ENCODE data around the gene OSBPL9. TPM values are rescaled to one million over a fixed set of nuclear protein-coding genes. Genes with fewer than 3 reads are reported as not detected.

The OSBPL9 gene
- total RNA-seq, 1 donor from 2014 or later = 149 TPM

DNA sequence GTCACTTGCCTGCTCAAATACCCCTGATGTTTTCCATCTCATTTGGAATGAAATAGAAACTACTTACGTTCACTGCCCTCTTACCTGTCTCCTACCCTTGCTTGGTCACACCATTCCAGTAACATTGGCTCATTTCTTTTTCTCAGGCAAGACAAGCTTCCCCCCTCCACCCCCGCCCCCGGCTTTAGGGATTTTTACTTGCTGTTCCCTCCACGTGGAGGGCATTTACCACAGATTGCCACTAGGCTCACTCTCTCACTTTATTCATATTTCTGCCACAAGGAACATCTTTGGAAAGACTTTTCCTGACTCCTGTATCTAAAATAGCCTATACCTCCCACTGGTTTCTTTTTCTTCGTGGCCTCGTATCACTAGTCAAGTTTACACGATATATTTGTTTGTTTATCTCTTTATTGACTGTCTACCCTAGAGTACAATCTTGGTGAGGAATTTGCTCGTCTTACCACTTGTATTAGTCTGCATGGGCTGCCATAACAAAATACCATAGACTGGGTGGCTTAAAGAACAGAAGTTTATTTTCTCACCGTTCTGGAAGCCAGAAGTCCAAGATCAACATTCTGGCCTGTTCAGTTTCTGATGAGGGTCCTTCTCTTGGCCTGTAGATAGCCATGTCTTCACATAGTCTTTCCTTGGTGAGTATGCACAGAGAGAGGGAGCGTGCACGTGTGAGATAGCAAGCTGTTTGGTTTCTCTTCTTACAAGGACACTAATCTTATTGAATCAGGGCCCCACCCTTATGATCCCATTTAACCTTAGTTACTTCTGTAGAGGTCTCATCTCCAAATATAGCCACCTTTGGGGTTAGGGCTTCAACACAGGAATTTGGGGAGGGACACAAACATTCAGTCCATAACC, 135.4 kb downstream of the OSBPL9 start:
- no peaks in the 10 kb centered on the region for H3K4me1 Mint-ChIP-seq
- DNase-seq (ENCODE audit: low spot score) = no peak
- no peak overlapping the region for H3K4me3 Mint-ChIP-seq

DNA sequence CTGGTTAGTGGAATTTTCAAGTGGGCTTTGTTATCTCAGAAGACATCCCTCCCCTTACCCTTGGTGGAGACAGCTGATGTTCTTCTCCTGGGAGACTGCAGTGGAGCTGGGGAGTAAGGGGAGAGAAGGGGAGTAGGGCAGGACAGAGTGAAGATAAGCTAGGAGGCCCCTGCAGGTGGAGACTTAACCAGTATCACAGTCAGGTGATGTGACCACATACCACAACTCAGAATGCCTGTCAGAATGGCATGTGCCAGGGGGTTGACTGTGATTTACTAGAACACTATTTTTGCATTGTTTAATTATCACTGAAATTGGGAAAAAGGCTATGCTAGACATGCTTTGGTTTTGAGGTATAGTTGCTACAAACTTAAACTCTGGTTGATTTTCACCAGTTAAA, 137.1 kb downstream of the OSBPL9 start:
- Histone ChIP-seq H3K27ac (no peak overlapping the region), H3K9me3 (ENCODE audit: low read depth) (no peaks in the 10 kb centered on the region)
- peaks cover 25% of the 10 kb centered on the region for H3K36me3 Mint-ChIP-seq

More for the DNA sequence above, 135.4 kb downstream of the OSBPL9 start:
- no peaks in the 10 kb centered on the region for H3K4me1 ChIP-seq
- no peak overlapping the region for H3K4me2 ChIP-seq
- no peak overlapping the region for H3K9ac ChIP-seq
- H3K27ac Mint-ChIP-seq = no peak overlapping the region
- no peaks in the 10 kb centered on the region for H3K27me3 Mint-ChIP-seq (ENCODE audit: insufficient read depth, low read depth)
- no peaks in the 10 kb centered on the region for H3K27me3 ChIP-seq
- no peaks in the 10 kb centered on the region for H3K9me3 Mint-ChIP-seq
- no peaks in the 10 kb centered on the region for H3K36me3 ChIP-seq
- H3K4me3 ChIP-seq = no peak overlapping the region
- no peaks in the 10 kb centered on the region for H3K79me2 ChIP-seq (ENCODE audit: low read depth)
- no peaks in the 10 kb centered on the region for H3F3A ChIP-seq (ENCODE audit: low read depth)
- H3K36me3 Mint-ChIP-seq = peaks cover 25% of the 10 kb centered on the region
- no peak overlapping the region for H3K27ac ChIP-seq
- H4K20me1 ChIP-seq (ENCODE audit: low read depth) = no peaks in the 10 kb centered on the region
- H3K9me3 ChIP-seq (ENCODE audit: low read depth) = no peaks in the 10 kb centered on the region
- H2AFZ ChIP-seq (replicated peaks) = no peak overlapping the region
- TF ChIP-seq, protein P1, sequence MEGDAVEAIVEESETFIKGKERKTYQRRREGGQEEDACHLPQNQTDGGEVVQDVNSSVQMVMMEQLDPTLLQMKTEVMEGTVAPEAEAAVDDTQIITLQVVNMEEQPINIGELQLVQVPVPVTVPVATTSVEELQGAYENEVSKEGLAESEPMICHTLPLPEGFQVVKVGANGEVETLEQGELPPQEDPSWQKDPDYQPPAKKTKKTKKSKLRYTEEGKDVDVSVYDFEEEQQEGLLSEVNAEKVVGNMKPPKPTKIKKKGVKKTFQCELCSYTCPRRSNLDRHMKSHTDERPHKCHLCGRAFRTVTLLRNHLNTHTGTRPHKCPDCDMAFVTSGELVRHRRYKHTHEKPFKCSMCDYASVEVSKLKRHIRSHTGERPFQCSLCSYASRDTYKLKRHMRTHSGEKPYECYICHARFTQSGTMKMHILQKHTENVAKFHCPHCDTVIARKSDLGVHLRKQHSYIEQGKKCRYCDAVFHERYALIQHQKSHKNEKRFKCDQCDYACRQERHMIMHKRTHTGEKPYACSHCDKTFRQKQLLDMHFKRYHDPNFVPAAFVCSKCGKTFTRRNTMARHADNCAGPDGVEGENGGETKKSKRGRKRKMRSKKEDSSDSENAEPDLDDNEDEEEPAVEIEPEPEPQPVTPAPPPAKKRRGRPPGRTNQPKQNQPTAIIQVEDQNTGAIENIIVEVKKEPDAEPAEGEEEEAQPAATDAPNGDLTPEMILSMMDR (IDR thresholded peaks at IDR 0.05) = no peak
- TF ChIP-seq EZH2phosphoT487 (IDR thresholded peaks at IDR 0.05) (no peak), EZH2 (IDR thresholded peaks at IDR 0.05) (no peak)

DNA sequence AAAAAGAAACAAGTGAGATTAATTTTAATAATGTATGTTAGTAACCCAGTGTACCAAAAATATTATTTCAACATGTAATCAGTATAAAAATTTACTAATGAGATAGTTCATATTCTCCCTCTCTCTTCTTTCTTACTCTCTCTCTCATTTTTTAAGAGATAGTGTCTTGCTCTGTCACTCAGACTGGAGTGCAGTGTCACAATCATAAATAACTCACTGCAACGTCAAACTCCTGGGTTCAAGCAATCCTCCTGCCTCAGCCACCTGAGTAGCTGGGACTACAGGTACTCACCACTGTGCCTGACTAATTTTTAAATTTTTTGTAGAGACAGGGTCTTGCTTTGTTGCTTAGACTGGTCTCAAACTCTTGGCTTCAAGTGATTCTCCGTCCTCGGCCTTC, 137.8 kb downstream of the OSBPL9 start:
- Histone ChIP-seq H3K4me1 (no peaks in the 10 kb centered on the region), H2AFZ (replicated peaks) (no peak overlapping the region), H3F3A (ENCODE audit: low read depth) (no peaks in the 10 kb centered on the region), H3K4me2 (no peak overlapping the region), H4K20me1 (ENCODE audit: low read depth) (no peaks in the 10 kb centered on the region), H3K9me3 (ENCODE audit: low read depth) (no peaks in the 10 kb centered on the region), H3K27ac (no peak overlapping the region), H3K27me3 (no peaks in the 10 kb centered on the region), H3K79me2 (ENCODE audit: low read depth) (no peaks in the 10 kb centered on the region), H3K9ac (no peak overlapping the region), H3K4me3 (no peak overlapping the region), H3K36me3 (no peaks in the 10 kb centered on the region)
- Mint-ChIP-seq H3K27ac (no peak overlapping the region), H3K4me1 (no peaks in the 10 kb centered on the region), H3K36me3 (peaks cover 23% of the 10 kb centered on the region), H3K4me3 (no peak overlapping the region), H3K27me3 (ENCODE audit: insufficient read depth, low read depth) (no peaks in the 10 kb centered on the region), H3K9me3 (no peaks in the 10 kb centered on the region)
- TF ChIP-seq, protein P1 (IDR thresholded peaks at IDR 0.05) = no peak
- TF ChIP-seq EZH2 (IDR thresholded peaks at IDR 0.05) (no peak), EZH2phosphoT487 (IDR thresholded peaks at IDR 0.05) (no peak)
- no peak for DNase-seq (ENCODE audit: low spot score)

More for the DNA sequence above, 137.1 kb downstream of the OSBPL9 start:
- no peaks in the 10 kb centered on the region for H3K9me3 Mint-ChIP-seq
- DNase-seq (ENCODE audit: low spot score) = no peak
- Histone ChIP-seq H3K9ac (no peak overlapping the region), H3K4me1 (no peaks in the 10 kb centered on the region), H3K4me3 (no peak overlapping the region), H3K36me3 (no peaks in the 10 kb centered on the region), H3K27me3 (no peaks in the 10 kb centered on the region), H2AFZ (replicated peaks) (no peak overlapping the region), H3F3A (ENCODE audit: low read depth) (no peaks in the 10 kb centered on the region), H3K4me2 (no peak overlapping the region), H4K20me1 (ENCODE audit: low read depth) (no peaks in the 10 kb centered on the region), H3K79me2 (ENCODE audit: low read depth) (no peaks in the 10 kb centered on the region)
- no peaks in the 10 kb centered on the region for H3K4me1 Mint-ChIP-seq
- H3K4me3 Mint-ChIP-seq = no peak overlapping the region
- H3K27ac Mint-ChIP-seq = no peak overlapping the region
- H3K27me3 Mint-ChIP-seq (ENCODE audit: insufficient read depth, low read depth) = no peaks in the 10 kb centered on the region
- no peak for TF ChIP-seq EZH2phosphoT487 (IDR thresholded peaks at IDR 0.05)
- no peak for TF ChIP-seq EZH2 (IDR thresholded peaks at IDR 0.05)
- TF ChIP-seq, protein P1 (IDR thresholded peaks at IDR 0.05) = no peak
